SK-N-SH (cell line): ENCODE data around the gene MCCC2.

Experiments used
- CHD2 ChIP-seq: fragments of 150-350 bp; IDR thresholded peaks from 2 replicates; pipeline ENCODE4 v1.6.1; 2018; ENCODE audit warnings: low read length; ENCODE audit not compliant: partially characterized antibody
- CTCF ChIP-seq: fragments of 200-600 bp; sonication (generic); IDR thresholded peaks from 2 replicates; pipeline ENCODE4 v1.6.1; 2017; ENCODE audit warnings: antibody characterized with exemption, mild to moderate bottlenecking, moderate library complexity
- ELF1 ChIP-seq: IDR thresholded peaks from 2 replicates; pipeline ENCODE4 v1.4.0; 2012
- EP300 ChIP-seq, 2 experiments: IDR thresholded peaks; 2 replicates each; pipeline versions ENCODE4 v1.4.0 to v1.6.1; 2012; ENCODE audit warnings: borderline replicate concordance in 1 of 2, low read depth in 1 of 2, low read length in 1 of 2
- FOXM1 ChIP-seq: IDR thresholded peaks from 2 replicates; pipeline ENCODE4 v1.4.0; 2012; ENCODE audit warnings: low read depth, mild to moderate bottlenecking
- JUND ChIP-seq: IDR thresholded peaks from 2 replicates; pipeline ENCODE4 v1.4.0; 2012
- MEF2A ChIP-seq: IDR thresholded peaks from 2 replicates; pipeline ENCODE4 v1.4.0; 2012; ENCODE audit warnings: low read depth, borderline replicate concordance
- POLR2AphosphoS5 ChIP-seq: IDR thresholded peaks from 2 replicates; pipeline ENCODE4 v1.6.1; 2012; ENCODE audit warnings: low read depth, low read length
- RAD21 ChIP-seq: IDR thresholded peaks from 2 replicates; pipeline ENCODE4 v1.6.1; 2012; ENCODE audit warnings: mild to moderate bottlenecking, low read length
- REST ChIP-seq: IDR thresholded peaks from 2 replicates; pipeline ENCODE4 v1.6.1; 2012; ENCODE audit warnings: mild to moderate bottlenecking, low read depth, low read length, moderate library complexity
- USF1 ChIP-seq: IDR thresholded peaks from 2 replicates; pipeline ENCODE4 v1.4.0; 2012; ENCODE audit warnings: low read depth, borderline replicate concordance
- USF2 ChIP-seq: fragments of 150-350 bp; IDR thresholded peaks from 2 replicates; pipeline ENCODE4 v1.6.1; 2017; ENCODE audit warnings: antibody characterized with exemption, low read length, low read depth, borderline replicate concordance
- YY1 ChIP-seq: IDR thresholded peaks from 2 replicates; pipeline ENCODE4 v1.4.0; 2012; ENCODE audit warnings: low read depth, mild to moderate bottlenecking

- TF ChIP-seq CTCF = no peak
- no peak for TF ChIP-seq FOXM1
- TF ChIP-seq REST = no peak
- no peak for TF ChIP-seq JUND
- TF ChIP-seq MEF2A = no peak
- no peak for TF ChIP-seq YY1
- no peak for TF ChIP-seq CHD2
- TF ChIP-seq POLR2AphosphoS5 = no peak
- no peak for TF ChIP-seq USF2
- TF ChIP-seq USF1 = no peak
- TF ChIP-seq EP300 (IDR thresholded peaks at IDR 0.05; ENCODE audit: borderline replicate concordance in 1 of 2, low read depth in 1 of 2, low read length in 1 of 2) = no peak
- TF ChIP-seq ELF1 = no peak
- TF ChIP-seq RAD21 = no peak
These were observed 79.2 kb downstream of the MCCC2 start for GRCh38 chr5:71666321-71666720.
